Gastroesophageal sphincter (tissue), 4 donors: ENCODE results near the gene SPTBN5. TPM values are rescaled to one million over a fixed set of nuclear protein-coding genes. Genes with fewer than 3 reads are reported as not detected.

ENCODE experiments used
- ATAC-seq: fragments of 150-250 bp; one replicate; pipeline ENCODE4 v1.9.1; 2016; ENCODE audit warnings: mild to moderate bottlenecking, moderate library complexity
- H3K27ac ChIP-seq, 4 donors: fragments of 200-600 bp; sonication (generic) in 3 of 4; 1 replicate in 3 of 4; 2 replicates in 1 of 4; pipeline ENCODE4 v1.5.1; 2016 to 2019
- H3K27me3 ChIP-seq: fragments of 200-600 bp; sonication (generic); one replicate; pipeline ENCODE4 v1.5.1; 2019
- H3K36me3 ChIP-seq, 2 donors: fragments of 200-600 bp; sonication (generic); one replicate each; pipeline ENCODE4 v1.5.1; 2019; ENCODE audit warnings: control low read depth in 1 of 2
- H3K4me1 ChIP-seq, 3 donors: fragments of 200-600 bp; sonication (generic); 1 replicate in 2 of 3; 2 replicates in 1 of 3; pipeline ENCODE4 v1.5.1; 2016 to 2019; ENCODE audit warnings: control low read depth in 2 of 3
- H3K4me3 ChIP-seq, 2 donors: fragments of 200-600 bp; sonication (generic); one replicate each; pipeline ENCODE4 v1.5.1; 2019; ENCODE audit warnings: mild to moderate bottlenecking in 1 of 2, moderate library complexity in 1 of 2
- H3K9me3 ChIP-seq, 3 donors: fragments of 200-600 bp; sonication (generic); one replicate each; pipeline ENCODE4 v1.5.1; 2017 to 2019; ENCODE audit warnings: control low read depth in 2 of 3
- CTCF ChIP-seq, 4 experiments: fragments of 200-600 bp in 2 of 4; fragments of 450-650 bp in 2 of 4; sonication (generic) in 1 of 4; IDR thresholded peaks; one replicate each; pipeline ENCODE4 v1.5.1; 2017 to 2019; ENCODE audit warnings: antibody characterized with exemption in 4 of 4, mild to moderate bottlenecking in 2 of 4, moderate library complexity in 2 of 4
- EP300 ChIP-seq: sonication (generic); formaldehyde crosslinking; IDR thresholded peaks from one replicate; pipeline ENCODE4 v1.6.1; 2017; ENCODE audit warnings: antibody characterized with exemption, mild to moderate bottlenecking
- POLR2A ChIP-seq, 2 donors: fragments of 450-650 bp; IDR thresholded peaks; one replicate each; pipeline ENCODE4 v1.6.1; 2017; ENCODE audit warnings: antibody characterized with exemption in 2 of 2, mild to moderate bottlenecking in 2 of 2, moderate library complexity in 1 of 2
- POLR2AphosphoS5 ChIP-seq: sonication (generic); formaldehyde crosslinking; IDR thresholded peaks from one replicate; pipeline ENCODE4 v1.6.1; 2017; ENCODE audit warnings: antibody characterized with exemption
- WGBS, 2 donors: methylation state at CpG; one replicate each; pipeline ENCODE4 v1.1.5; 2018; ENCODE audit warnings: low coverage in 1 of 2; 5-methylcytosine and 5-hydroxymethylcytosine counted together
- total RNA-seq, 4 donors: library from RNA; depleted of rRNA; stranded (reverse); fragments of >200 nt; gene quantifications; one replicate each; pipeline ENCODE4 v1.1.0, GENCODE V29; 2016

The SPTBN5 gene
- total RNA-seq, 4 donors from 2014 or later = 0.13 to 0.93 (median 0.38) TPM

GRCh38 chr15:41828807-41829141, 65.1 kb downstream of the SPTBN5 start:
- no peak for TF ChIP-seq POLR2A (IDR thresholded peaks at IDR 0.05)
- no peak for TF ChIP-seq EP300
- no peak for TF ChIP-seq CTCF (IDR thresholded peaks at IDR 0.05)
- no peak for TF ChIP-seq POLR2AphosphoS5
- H3K27ac ChIP-seq = peak overlapping the region in 3 of 4 donors; percentile 91 to 93 (median 91)
- H3K4me1 ChIP-seq = peaks cover 0 to 31% (median 13%) of the 10 kb centered on the region in 3 donors
- ATAC-seq = no peak
- peaks cover 0 to 47% of the 10 kb centered on the region in 2 donors for H3K36me3 ChIP-seq
- no peaks in the 10 kb centered on the region for H3K27me3 ChIP-seq
- no peaks in the 10 kb centered on the region for H3K9me3 ChIP-seq
- H3K4me3 ChIP-seq = peak overlapping the region; percentile 77 to 86
- 3 to 9% methylated on average over 6 of the region's 6 CpGs for WGBS, 2 donors

- Histone ChIP-seq H3K4me1 (peaks cover 0 to 31% (median 13%) of the 10 kb centered on the region in 3 donors), H3K36me3 (peaks cover 0 to 53% of the 10 kb centered on the region in 2 donors)
Observed at GRCh38 chr15:41827880-41828806, 65.7 kb downstream of the SPTBN5 start, which contains the start of gene JMJD7. JMJD7 (plus strand) TSS chr15:41828092; CDS start chr15:41828125, 33 bp downstream.

GRCh38 chr15:41827290-41827879, 66.5 kb downstream of the SPTBN5 start:
- TF ChIP-seq POLR2A (IDR thresholded peaks at IDR 0.05) (no peak), EP300 (no peak), POLR2AphosphoS5 (no peak), CTCF (IDR thresholded peaks at IDR 0.05) (no peak)
- Histone ChIP-seq H3K4me3 (peak overlapping the region; percentile 77 to 86), H3K36me3 (peaks cover 0 to 57% of the 10 kb centered on the region in 2 donors), H3K27ac (peak overlapping the region in 3 of 4 donors; percentile 91 to 93 (median 91)), H3K27me3 (no peaks in the 10 kb centered on the region), H3K9me3 (no peaks in the 10 kb centered on the region), H3K4me1 (peaks cover 0 to 31% (median 13%) of the 10 kb centered on the region in 3 donors)
- WGBS, 2 donors = 0 to 6% methylated on average over 4 to 30 of the region's 37 CpGs
- ATAC-seq = no peak

More at GRCh38 chr15:41827880-41828806, 65.7 kb downstream of the SPTBN5 start, which contains the start of gene JMJD7:
- H3K9me3 ChIP-seq = no peaks in the 10 kb centered on the region
- no peak for TF ChIP-seq CTCF (IDR thresholded peaks at IDR 0.05)
- TF ChIP-seq EP300 = no peak
- peak; percentile 74 to 80 for TF ChIP-seq POLR2A (IDR thresholded peaks at IDR 0.05)
- TF ChIP-seq POLR2AphosphoS5 = peak; percentile 84
- ATAC-seq = peak; percentile 90
- peak within 1 kb of the TSS; percentile 67 to 93 (median 91) for H3K27ac ChIP-seq
- no peaks in the 10 kb centered on the region for H3K27me3 ChIP-seq
- H3K4me3 ChIP-seq = peak within 1 kb of the TSS; percentile 77 to 86
- 0% methylated on average over 11 to 18 of the region's 66 CpGs for WGBS, 2 donors

- Histone ChIP-seq H3K27ac (no peak overlapping the region), H3K36me3 (peaks cover 0 to 57% of the 10 kb centered on the region in 2 donors), H3K4me3 (no peak overlapping the region), H3K27me3 (no peaks in the 10 kb centered on the region), H3K4me1 (peaks cover 0 to 30% (median 13%) of the 10 kb centered on the region in 3 donors), H3K9me3 (no peaks in the 10 kb centered on the region)
- 61% methylated on average over 4 of the region's 13 CpGs; no CpG with 5 or more reads in 1 of the 2 donors for WGBS, 2 donors
- TF ChIP-seq POLR2A (IDR thresholded peaks at IDR 0.05) = no peak
- no peak for TF ChIP-seq CTCF (IDR thresholded peaks at IDR 0.05)
- TF ChIP-seq POLR2AphosphoS5 = no peak
- TF ChIP-seq EP300 = no peak
- ATAC-seq = no peak
Observed at GRCh38 chr15:41825572-41826535, 68.0 kb downstream of the SPTBN5 start.
